Measurements from ENCODE around the gene MT2A.
"Not testable (repeated sequence)": the region's sequence is repeated elsewhere in the genome, so short reads cannot be mapped to it uniquely, and the experiment has no call there.

The MT2A gene

DNA sequence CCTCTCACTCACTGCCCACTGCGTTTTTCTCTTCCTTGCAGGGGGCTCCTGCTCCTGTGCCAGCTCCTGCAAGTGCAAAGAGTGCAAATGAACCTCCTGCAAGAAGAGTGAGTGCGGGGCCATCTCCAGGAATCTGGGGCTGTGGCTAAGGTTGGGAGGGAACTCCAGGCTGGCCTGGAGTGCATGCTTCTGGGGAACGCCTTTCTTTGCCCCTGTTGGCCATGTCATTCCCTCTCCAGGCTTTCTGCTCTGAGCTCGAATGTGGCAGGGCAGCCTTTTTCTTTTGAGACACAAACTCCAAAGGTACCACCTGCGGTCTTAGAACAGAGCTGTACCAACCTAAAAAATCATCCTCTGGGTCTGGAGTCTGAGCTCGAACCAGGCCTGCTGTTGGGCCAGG, 9.8 kb downstream of the MT2A start:
- Histone ChIP-seq H3K36me3 (ENCODE audit: low read length) (no peaks in the 10 kb centered on the region), H3K4me2 (ENCODE audit: low read depth, low read length, poor library complexity, severe bottlenecking) (no peak overlapping the region), H3K79me2 (ENCODE audit: insufficient read depth, low read length) (no peaks in the 10 kb centered on the region), H3F3A (ENCODE audit: insufficient read depth) (no peaks in the 10 kb centered on the region), H4K20me1 (ENCODE audit: low read depth, low read length) (no peaks in the 10 kb centered on the region), H3K9me3 (ENCODE audit: insufficient read depth, low read length) (no peaks in the 10 kb centered on the region), H3K9ac (ENCODE audit: low read length) (no peak overlapping the region), H3K27me3 (ENCODE audit: low read length) (no peaks in the 10 kb centered on the region; the same call in 1 of the 2 replicates), H3K9me2 (replicated peaks; ENCODE audit: insufficient read depth, low read length) (no peaks in the 10 kb centered on the region), H3K4me3 (ENCODE audit: insufficient read depth, low read length, poor library complexity, severe bottlenecking) (no peak overlapping the region), H3K27ac (ENCODE audit: low read depth, low read length) (no peak overlapping the region), H2AFZ (ENCODE audit: low read depth, low read length, severe bottlenecking) (no peak overlapping the region)
- TF ChIP-seq, protein P1, sequence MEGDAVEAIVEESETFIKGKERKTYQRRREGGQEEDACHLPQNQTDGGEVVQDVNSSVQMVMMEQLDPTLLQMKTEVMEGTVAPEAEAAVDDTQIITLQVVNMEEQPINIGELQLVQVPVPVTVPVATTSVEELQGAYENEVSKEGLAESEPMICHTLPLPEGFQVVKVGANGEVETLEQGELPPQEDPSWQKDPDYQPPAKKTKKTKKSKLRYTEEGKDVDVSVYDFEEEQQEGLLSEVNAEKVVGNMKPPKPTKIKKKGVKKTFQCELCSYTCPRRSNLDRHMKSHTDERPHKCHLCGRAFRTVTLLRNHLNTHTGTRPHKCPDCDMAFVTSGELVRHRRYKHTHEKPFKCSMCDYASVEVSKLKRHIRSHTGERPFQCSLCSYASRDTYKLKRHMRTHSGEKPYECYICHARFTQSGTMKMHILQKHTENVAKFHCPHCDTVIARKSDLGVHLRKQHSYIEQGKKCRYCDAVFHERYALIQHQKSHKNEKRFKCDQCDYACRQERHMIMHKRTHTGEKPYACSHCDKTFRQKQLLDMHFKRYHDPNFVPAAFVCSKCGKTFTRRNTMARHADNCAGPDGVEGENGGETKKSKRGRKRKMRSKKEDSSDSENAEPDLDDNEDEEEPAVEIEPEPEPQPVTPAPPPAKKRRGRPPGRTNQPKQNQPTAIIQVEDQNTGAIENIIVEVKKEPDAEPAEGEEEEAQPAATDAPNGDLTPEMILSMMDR (IDR thresholded peaks at IDR 0.05; ENCODE audit: insufficient read depth, low read length, poor library complexity, severe bottlenecking): no peak
- no peak for TF ChIP-seq EZH2phosphoT487 (conservative IDR thresholded peaks at IDR 0.05; ENCODE audit: low read length)

DNA sequence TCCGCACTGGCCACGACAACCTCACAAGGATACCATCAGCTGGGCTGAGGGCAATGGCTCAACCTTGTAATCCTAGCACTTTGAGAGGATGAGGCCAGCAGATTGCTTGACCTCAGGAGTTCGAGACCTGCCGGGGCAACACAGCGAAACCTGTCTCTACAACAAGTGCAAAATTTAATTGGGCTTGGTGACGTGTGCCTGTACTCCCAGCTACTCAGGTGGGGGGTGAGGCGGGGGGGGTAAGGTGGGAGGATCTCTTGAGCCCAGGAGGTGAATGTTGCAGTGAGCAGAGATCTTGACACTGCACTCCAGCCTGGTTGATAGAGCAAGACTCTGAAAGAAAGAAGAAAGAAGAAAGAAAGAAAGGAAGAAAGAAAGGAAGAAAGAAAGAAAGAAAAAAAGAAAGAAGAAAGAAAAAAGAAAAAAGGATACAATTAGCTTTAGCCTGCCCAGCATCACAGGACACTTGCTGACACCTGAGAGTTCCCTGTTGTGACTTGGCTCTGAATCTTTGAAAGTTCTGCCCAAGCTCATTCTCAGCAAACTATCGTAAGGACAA, 12.0 kb downstream of the MT2A start:
- no peaks in the 10 kb centered on the region; the same call in 1 of the 2 replicates for H3K27me3 ChIP-seq (ENCODE audit: low read length)

DNA sequence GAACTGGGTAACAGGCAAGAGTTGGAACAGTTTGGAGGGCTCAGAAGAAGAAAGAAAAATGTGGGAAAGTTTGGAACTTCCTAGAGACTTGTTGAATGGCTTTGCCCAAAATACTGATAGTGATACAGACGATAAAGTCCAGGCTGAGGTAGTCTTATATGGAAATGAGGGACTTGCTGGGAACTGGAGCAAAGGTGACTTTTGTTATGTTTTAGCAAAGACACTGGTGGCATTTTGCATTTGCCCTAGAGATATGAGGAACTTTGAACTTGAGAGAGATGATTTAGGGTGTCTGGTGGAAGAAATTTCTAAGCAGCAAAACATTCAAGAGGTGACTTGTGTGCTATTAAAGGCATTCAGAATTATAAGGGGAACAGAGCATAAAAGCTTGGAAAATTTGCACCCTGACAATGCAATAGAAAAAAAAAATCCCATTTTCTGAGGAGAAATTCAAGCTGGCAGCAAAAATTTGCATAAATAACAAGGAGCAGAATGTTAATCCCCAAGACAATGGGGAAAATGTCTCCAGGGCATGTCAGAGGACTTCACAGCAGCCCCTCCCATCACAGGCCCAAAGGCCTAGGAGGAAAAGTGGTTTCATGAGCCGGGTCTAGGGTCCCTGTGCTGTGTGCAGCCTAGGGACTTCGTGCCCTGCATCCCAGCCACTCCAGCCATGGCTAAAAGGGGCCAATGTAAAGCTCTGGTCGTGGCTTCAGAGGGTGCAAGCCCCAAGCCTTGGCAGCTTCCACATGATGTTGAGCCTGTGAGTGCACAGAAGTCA, 13.5 kb downstream of the MT2A start:
- not testable (repeated sequence) for H3K36me3 ChIP-seq (ENCODE audit: low read length); H3K27me3 ChIP-seq (ENCODE audit: low read length); H3F3A ChIP-seq (ENCODE audit: insufficient read depth); H3K4me2 ChIP-seq (ENCODE audit: low read depth, low read length, poor library complexity, severe bottlenecking); H2AFZ ChIP-seq (ENCODE audit: low read depth, low read length, severe bottlenecking); H4K20me1 ChIP-seq (ENCODE audit: low read depth, low read length); H3K27ac ChIP-seq (ENCODE audit: low read depth, low read length); H3K9me2 ChIP-seq (replicated peaks; ENCODE audit: insufficient read depth, low read length); H3K9ac ChIP-seq (ENCODE audit: low read length); H3K4me3 ChIP-seq (ENCODE audit: insufficient read depth, low read length, poor library complexity, severe bottlenecking); H3K9me3 ChIP-seq (ENCODE audit: insufficient read depth, low read length); H3K79me2 ChIP-seq (ENCODE audit: insufficient read depth, low read length)

More for the DNA sequence above, 12.0 kb downstream of the MT2A start:
- H3K9ac ChIP-seq (ENCODE audit: low read length): no peak overlapping the region
- H3K4me2 ChIP-seq (ENCODE audit: low read depth, low read length, poor library complexity, severe bottlenecking): no peak overlapping the region
- H3K9me2 ChIP-seq (replicated peaks; ENCODE audit: insufficient read depth, low read length): no peaks in the 10 kb centered on the region
- H3K4me3 ChIP-seq (ENCODE audit: insufficient read depth, low read length, poor library complexity, severe bottlenecking): no peak overlapping the region
- H4K20me1 ChIP-seq (ENCODE audit: low read depth, low read length): no peaks in the 10 kb centered on the region
- H3K36me3 ChIP-seq (ENCODE audit: low read length): no peaks in the 10 kb centered on the region
- no peaks in the 10 kb centered on the region for H3F3A ChIP-seq (ENCODE audit: insufficient read depth)
- TF ChIP-seq, protein P1 (IDR thresholded peaks at IDR 0.05; ENCODE audit: insufficient read depth, low read length, poor library complexity, severe bottlenecking): no peak
- TF ChIP-seq EZH2phosphoT487 (conservative IDR thresholded peaks at IDR 0.05; ENCODE audit: low read length): no peak
- no peaks in the 10 kb centered on the region for H3K79me2 ChIP-seq (ENCODE audit: insufficient read depth, low read length)
- H3K9me3 ChIP-seq (ENCODE audit: insufficient read depth, low read length): no peaks in the 10 kb centered on the region
- no peak overlapping the region for H3K27ac ChIP-seq (ENCODE audit: low read depth, low read length)
- no peak overlapping the region for H2AFZ ChIP-seq (ENCODE audit: low read depth, low read length, severe bottlenecking)

DNA sequence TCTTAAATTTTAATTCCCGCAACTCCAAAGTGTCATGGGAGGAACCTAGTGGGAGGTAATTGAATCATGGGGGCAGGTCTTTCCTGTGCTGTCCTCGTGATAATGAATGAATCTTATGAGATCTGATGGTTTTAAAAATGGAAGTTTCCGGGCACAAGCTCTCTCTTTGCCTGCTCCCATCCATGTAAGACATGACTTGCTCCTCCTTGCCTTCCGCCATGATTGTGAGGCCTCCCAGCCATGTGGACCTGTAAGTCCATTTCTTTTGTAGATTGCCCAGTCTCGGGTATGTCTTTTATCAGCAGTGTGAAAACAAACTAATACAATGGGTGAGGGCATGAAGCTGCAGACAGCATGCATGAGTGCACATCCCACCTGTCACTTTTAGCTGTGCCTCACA, 14.8 kb downstream of the MT2A start:
- not testable (repeated sequence) for H3K9ac ChIP-seq (ENCODE audit: low read length); H3K9me2 ChIP-seq (replicated peaks; ENCODE audit: insufficient read depth, low read length); H3K27me3 ChIP-seq (ENCODE audit: low read length); H3K27ac ChIP-seq (ENCODE audit: low read depth, low read length); H3F3A ChIP-seq (ENCODE audit: insufficient read depth); H2AFZ ChIP-seq (ENCODE audit: low read depth, low read length, severe bottlenecking); H4K20me1 ChIP-seq (ENCODE audit: low read depth, low read length); H3K9me3 ChIP-seq (ENCODE audit: insufficient read depth, low read length); H3K79me2 ChIP-seq (ENCODE audit: insufficient read depth, low read length); H3K36me3 ChIP-seq (ENCODE audit: low read length); H3K4me2 ChIP-seq (ENCODE audit: low read depth, low read length, poor library complexity, severe bottlenecking); H3K4me3 ChIP-seq (ENCODE audit: insufficient read depth, low read length, poor library complexity, severe bottlenecking)

Measured in SU-DHL-6 (cell line).